Uterus (tissue), 2 donors: ENCODE data around the gene CACNA2D1.

ENCODE experiments used
- POLR2A ChIP-seq, 2 donors: fragments of 450-650 bp; IDR thresholded peaks; one replicate each; pipeline ENCODE4 v1.6.1; 2016; ENCODE audit warnings: antibody characterized with exemption in 2 of 2, mild to moderate bottlenecking in 1 of 2, moderate library complexity in 1 of 2
- TF ChIP-seq, protein P1 (sequence below), 4 experiments: fragments of 200-600 bp in 2 of 4; fragments of 450-650 bp in 2 of 4; sonication (generic) in 2 of 4; IDR thresholded peaks; one replicate each; pipeline ENCODE4 v1.5.1; 2016 to 2019; ENCODE audit warnings: antibody characterized with exemption in 4 of 4, mild to moderate bottlenecking in 2 of 4, moderate library complexity in 1 of 4

GRCh38 chr7:81934596-81935301 lies 508.8 kb downstream of the CACNA2D1 start:
- TF ChIP-seq, protein P1, sequence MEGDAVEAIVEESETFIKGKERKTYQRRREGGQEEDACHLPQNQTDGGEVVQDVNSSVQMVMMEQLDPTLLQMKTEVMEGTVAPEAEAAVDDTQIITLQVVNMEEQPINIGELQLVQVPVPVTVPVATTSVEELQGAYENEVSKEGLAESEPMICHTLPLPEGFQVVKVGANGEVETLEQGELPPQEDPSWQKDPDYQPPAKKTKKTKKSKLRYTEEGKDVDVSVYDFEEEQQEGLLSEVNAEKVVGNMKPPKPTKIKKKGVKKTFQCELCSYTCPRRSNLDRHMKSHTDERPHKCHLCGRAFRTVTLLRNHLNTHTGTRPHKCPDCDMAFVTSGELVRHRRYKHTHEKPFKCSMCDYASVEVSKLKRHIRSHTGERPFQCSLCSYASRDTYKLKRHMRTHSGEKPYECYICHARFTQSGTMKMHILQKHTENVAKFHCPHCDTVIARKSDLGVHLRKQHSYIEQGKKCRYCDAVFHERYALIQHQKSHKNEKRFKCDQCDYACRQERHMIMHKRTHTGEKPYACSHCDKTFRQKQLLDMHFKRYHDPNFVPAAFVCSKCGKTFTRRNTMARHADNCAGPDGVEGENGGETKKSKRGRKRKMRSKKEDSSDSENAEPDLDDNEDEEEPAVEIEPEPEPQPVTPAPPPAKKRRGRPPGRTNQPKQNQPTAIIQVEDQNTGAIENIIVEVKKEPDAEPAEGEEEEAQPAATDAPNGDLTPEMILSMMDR (IDR thresholded peaks at IDR 0.05), result no peak
- no peak for TF ChIP-seq POLR2A (IDR thresholded peaks at IDR 0.05)
